ENCODE data around the gene GABRR2.
"Not testable (repeated sequence)": the region's sequence is repeated elsewhere in the genome, so short reads cannot be mapped to it uniquely, and the experiment has no call there.

The GABRR2 gene

DNA sequence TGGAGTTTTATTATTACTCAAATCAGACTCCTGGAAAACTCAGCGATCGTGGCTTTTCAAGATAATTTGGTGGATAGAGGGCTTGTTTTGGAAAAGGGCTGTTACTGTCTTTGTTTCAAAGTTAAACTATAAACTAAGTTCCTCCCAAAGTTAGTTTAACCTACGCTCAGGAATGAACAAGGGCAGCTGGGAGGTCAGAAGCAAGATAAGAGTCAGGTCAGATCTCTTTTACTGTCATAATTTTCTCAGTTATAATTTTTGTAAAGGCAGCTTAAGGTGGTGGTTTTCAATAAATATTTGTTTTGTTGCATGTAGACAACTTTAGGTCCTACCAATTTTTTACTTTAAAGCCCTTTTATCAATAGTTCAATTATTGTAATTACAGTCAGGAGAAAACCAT lies 9.2 kb upstream of the GABRR2 start:
- in situ Hi-C loops (cut with MboI; ENCODE audit: low sequenced_read_pairs) = no loop called here

DNA sequence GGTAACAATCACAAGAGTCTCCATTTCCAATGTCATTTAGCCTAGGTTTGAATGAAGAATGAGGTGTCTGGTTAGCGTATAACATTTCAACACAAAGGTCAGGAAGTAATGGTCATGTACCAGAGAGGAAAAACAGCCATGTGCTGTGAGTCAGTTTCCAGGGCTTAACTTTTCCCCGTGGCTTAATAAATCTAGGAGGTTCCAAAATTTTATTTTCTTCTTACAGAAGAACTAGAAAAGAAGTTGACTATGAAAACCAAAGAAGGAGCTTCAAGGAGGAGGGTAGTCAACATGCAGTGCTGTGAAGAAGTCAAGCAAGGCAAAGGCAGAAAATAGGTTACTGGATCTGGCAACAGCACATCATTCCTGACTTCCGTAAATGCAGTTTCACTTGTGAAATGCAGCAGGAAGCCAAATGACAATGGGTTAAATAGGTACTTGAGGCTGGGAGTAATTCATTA lies 8.4 kb upstream of the GABRR2 start:
- in situ Hi-C loops (cut with MboI; ENCODE audit: low sequenced_read_pairs) = no loop called here

DNA sequence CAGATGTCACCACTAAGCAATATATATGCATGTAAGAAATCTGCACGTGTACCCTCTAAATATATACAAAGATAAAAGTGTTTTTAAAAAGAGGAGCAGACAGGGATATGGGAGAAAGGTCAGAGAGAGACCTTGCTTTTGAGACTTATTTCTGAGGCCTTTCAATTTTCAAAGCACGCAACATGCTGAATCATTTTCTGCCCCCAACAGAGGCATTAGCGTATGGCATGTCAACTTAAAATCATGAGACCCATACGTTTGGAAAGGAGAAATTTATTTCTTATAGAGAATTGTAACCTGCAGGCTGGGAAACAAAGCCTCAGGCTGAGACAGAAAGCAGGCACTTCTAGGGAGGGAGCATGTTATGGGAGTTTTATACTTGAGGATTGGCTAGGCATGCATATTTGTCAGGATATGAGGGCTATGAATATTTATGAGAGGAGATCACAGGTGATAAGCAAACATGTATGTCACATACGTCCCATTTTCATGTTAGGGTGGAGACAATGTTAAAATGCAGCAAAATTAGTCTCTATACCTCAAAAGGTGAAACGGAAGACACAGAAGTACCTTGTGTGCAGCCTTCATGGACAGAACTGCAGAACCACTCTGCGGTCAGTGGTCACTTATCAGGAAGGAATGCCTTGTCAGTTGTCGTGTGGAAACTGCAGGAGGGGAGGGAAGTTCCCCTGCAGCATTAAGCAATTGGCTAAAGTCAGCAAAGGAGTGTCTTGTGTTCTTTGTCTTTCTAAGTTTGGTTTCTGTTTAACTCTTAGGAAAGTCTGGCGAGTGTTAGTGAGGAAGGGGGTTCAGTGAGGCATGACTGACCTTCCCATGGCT lies 6.3 kb upstream of the GABRR2 start:
- in situ Hi-C loops (cut with MboI; ENCODE audit: low sequenced_read_pairs) = no loop called here

- in situ Hi-C loops (cut with MboI; ENCODE audit: low sequenced_read_pairs) = no loop called here
These were observed 5.0 kb upstream of the GABRR2 start for GRCh38 chr6:89320012-89320559.

DNA sequence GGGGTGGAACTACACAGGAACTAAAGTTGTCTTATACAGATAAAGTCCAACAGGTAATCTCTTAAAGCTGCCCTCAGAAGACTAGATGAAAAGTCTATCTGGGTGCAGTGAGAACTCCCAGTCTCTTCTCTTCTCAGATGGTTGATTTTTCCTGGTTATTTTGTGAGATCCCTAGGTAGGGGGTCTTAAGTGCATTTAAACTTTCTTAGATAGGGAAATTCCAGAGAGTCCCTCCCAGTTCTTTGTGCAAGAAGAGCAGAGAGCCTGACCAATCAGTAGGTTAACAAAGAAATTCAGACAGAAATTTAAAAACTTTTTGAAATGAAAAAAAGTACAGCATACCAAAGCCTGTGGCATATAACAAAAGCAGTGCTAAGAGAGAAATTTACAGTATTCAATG lies 2.0 kb upstream of the GABRR2 start:
- in situ Hi-C loops (cut with MboI; ENCODE audit: low sequenced_read_pairs) = no loop called here

DNA sequence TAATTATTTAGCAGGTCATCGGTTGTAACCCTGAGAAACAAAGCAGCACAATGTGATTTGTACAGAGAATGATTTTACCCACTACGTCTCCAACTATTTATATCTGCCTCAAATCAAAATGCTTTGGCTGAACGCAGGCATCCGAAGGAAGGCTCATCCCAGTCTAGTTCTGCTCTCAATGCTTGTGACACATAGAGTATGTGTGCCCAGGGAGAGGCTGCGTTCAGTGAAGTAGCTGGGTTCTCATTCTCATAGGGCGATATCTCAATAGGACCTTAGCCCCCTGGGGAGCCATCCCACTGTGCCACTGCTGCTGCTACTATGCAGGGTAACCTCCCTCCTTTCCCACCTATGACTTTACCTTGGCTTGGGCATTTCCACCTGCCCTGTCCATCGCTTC lies 407 bp downstream of the GABRR2 start:
- in situ Hi-C loops (cut with MboI; ENCODE audit: low sequenced_read_pairs) = no loop called here

DNA sequence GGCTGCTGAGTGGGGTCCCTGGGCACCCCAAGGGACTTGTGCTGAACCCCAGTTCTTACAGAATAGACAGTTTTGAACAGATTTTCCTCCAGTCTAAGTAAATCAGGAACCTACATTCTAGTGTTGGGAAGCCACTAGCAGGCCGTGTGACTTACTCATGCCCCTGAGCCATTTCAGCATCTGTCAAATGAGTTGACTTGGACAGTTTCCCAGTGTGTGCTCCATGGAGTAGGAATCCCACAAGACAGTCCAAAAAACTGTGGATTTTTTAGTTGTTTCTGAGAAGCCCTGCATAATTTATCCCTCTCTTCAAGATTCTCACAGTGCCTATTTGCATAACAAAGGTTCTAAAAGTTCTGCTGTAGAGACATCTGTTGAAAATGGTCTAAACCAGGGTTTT lies 2.1 kb downstream of the GABRR2 start:
- in situ Hi-C loops (cut with MboI; ENCODE audit: low sequenced_read_pairs) = no loop called here

- in situ Hi-C loops (cut with MboI; ENCODE audit: low sequenced_read_pairs) = no loop called here
These were observed 3.1 kb downstream of the GABRR2 start for GRCh38 chr6:89311853-89312531.

GRCh38 chr6:89311530-89311852 lies 3.6 kb downstream of the GABRR2 start:
- in situ Hi-C loops (cut with MboI; ENCODE audit: low sequenced_read_pairs) = no loop called here

DNA sequence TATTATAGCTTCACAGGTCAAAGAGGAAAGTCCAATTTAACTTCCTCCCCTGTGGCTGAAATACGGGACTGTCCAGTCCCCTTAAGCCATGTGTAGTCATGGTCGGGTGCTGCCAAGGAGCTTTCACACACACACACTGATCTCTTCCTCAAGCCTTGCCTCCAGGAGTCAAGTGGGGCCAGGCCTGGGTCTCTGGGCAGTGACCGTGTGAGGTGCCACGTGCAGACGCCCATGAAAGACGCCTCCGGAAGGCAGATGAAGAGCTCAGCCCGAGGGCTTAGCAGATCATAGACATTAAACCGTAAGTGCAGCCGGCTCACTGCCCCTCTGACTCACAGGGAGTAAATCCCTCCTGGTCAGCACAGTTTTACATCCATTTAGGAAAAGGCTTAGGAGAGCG lies 4.2 kb downstream of the GABRR2 start:
- in situ Hi-C loops (cut with MboI; ENCODE audit: low sequenced_read_pairs) = no loop called here

DNA sequence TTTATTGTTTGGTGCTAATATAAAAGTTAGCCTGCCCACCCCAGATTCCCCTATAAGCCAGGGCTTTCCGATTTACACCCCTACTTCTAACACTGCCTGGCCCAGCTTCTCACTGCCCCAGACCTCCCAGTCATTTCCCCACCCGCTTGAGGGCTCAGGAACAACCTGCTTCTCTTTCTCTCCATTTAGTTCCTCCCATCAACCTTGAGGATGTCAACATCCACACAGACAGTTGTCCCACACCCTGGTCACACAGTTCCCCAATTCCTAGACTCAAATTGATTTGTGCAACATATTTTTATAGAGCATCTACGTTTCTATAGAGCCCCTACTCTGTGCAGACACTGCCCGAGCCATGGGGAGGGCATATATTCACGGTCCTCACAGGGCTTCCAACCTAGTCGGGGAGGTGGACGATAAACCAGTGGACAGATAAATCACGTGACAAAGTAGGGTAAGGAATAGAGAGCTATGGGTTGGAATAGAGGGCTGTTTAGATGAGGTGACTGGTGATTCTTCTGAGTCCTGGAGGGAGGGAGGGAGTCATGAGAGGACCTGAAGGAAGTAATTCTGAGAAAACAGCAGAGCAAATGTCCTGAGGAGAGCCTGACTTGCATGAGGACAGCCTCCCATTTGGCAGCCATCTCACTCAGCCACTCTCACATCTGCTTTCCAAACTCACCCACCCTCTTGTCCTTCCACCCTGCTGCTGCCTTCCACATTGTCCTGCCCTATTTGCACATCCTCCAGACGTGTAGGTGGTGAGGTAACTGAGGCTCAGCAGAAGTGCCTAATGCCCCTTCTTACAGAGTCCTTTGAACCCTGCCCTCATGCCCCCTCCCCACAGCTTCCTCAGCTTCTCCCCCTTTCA lies 6.3 kb downstream of the GABRR2 start:
- in situ Hi-C loops (cut with MboI; ENCODE audit: low sequenced_read_pairs) = no loop called here

DNA sequence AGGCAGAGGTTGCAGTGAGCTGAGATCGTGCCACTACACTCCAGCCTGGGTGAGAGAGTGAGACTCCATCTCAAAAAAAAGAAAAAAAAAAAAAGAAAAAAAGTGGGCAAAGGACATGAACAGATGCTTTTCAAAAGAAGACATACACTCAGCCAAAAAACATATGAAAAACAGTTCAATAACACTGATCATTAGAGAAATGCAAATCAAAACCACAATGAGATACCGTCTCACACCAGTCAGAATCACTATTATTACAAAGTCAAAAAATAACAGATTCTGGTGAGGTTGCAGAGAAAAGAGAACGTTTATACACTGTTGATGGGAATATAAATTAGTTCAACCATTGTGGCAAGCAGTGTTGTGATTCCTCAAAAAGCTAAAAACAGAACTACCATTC lies 10.6 kb downstream of the GABRR2 start:
- in situ Hi-C loops (cut with MboI; ENCODE audit: low sequenced_read_pairs) = not testable (repeated sequence)

DNA sequence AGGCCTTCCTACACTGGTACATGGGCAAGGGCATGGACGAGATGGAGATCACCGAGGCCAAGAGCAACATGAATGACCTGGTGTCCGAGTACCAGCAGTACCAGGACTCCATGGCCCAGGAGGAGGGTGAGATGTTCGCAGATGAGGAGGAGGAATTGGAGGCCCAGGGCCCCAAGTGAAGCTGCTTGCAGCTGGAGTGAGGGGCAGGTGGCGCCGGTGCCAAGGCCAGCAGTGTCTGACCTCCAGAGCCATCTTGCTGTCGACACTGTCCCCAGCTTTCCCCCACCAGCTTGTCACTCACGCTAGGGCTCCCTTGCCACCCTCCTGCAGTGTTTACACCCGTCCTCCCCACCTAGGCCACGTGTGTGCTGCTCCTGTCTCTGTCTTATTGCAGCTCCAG lies 12.2 kb downstream of the GABRR2 start:
- in situ Hi-C loops (cut with MboI; ENCODE audit: low sequenced_read_pairs) = no loop called here

- in situ Hi-C loops (cut with MboI; ENCODE audit: low sequenced_read_pairs) = no loop called here
These were observed 12.8 kb downstream of the GABRR2 start for GRCh38 chr6:89302195-89302770.

- in situ Hi-C loops (cut with MboI; ENCODE audit: low sequenced_read_pairs) = no loop called here
These were observed 13.4 kb downstream of the GABRR2 start for GRCh38 chr6:89301586-89302194.

DNA sequence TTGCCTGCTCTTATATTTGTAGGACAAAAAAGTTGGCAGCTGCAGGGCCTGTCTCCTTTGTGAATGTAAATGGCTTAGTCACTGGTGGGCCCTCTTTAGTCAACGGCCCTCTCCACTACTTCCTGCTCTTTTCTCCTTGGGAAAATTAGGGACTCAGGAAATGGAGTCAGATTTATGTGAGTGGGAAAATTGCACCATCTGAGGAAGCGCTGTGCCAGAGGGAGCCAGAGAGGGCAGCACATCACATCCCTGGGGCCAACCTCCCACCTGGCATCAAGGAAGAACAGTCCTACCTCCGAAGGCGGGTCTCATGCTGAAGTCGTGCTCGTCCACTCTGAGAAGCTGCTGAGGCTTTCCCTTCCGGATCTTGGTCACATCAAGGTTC lies 15.6 kb downstream of the GABRR2 start:
- in situ Hi-C loops (cut with MboI; ENCODE audit: low sequenced_read_pairs) = no loop called here

DNA sequence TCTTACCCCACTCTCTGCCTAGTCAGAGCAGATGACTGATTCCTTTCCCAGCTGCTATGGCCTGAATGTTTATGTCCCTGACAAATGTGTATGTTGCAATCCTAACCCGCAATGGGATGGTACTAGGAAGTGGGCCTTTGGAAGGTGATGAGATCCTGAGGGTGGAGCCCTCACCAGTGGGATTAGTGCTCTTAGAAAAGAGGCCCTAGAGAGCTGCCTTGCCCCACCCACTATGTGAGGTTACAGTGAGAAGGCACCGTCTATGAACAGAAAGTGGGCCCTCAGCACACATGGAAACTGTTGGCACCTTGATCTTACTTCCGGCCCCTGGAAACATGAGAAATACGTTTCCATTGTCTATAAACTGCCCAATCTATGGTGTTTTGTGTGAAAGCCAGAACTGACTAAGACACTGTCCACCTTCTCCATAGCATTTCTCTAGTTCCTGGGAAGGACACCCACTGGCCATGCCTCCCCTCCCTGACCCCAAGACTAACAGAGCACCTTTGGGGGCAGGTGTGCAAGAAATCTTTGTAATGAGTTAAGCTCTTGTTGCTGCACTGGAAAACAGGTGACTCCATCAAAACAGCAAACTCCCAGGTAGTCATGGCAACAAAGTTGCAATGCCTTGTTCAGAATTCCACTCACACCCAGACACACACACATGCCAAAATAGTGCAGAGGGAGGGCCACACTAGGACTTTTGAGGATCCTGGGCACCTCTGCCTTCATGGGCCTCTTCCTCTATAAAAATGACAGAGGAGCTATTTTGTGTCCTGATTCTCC lies 16.2 kb downstream of the GABRR2 start:
- in situ Hi-C loops (cut with MboI; ENCODE audit: low sequenced_read_pairs) = no loop called here

DNA sequence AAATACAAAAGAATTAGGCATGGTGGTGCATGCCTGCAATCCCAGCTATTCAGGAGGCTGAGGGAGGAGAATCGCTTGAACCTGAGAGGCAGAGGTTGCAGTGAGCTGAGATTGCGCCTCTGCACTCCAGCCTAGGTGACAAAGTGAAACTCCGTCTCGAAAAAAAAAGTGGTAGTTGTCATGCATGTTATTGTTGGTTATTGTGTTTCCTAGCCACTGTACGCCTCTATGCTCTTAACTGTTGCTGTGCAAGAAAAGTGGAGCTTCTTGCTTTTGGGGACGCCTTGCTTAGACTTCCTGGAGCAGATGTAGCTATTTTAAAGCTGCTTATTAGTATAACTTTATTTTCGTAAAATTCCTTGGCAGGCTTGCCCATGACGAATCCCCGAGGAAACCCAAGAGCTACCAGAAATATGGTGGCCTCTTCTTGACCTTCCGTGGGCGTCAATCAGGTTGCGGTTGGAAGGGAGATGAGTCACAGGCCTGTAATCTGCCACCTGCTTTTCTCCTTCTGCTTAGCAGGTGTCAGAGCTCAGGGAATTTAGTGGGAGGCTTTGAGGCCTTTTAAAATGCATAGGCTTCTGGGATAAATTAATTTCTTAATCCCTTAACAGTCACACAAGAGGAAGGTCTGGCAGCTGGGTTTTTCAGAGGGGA lies 17.3 kb downstream of the GABRR2 start:
- in situ Hi-C loops (cut with MboI; ENCODE audit: low sequenced_read_pairs) = no loop called here

DNA sequence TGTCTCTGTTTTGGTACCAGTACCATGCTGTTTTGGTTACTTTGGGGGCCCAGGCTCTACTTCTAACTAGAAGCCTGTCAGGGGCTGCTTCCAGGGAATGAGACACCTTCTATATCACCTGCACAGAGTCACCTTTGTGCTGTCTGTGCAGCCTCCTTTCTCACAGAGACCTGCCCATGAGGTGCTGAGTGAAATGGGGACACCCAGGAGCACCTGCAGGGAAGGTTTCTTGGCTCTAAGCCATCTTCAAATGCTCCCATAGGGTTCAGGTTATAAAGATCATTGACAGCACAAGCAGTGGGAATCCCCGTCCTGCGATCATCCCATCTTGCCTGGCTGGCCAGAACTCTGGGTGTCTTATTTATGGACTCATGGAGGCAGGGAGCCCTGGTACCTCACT lies 19.1 kb downstream of the GABRR2 start:
- in situ Hi-C loops (cut with MboI; ENCODE audit: low sequenced_read_pairs) = no loop called here

Data from HL-60/S4 treated with phorbol 12-myristate 13-acetate at 8.2 ng/mL for 4 days and 3 days (cell line).